ENCODE data around the gene STAT1. TPM values are rescaled to one million over a fixed set of nuclear protein-coding genes. Genes with fewer than 3 reads are reported as not detected.

Gene STAT1
- total RNA-seq, 1 experiment from 2014 or later, result 60.7 TPM

GRCh38 chr2:191006997-191007783, 6.8 kb downstream of the STAT1 start:
- Histone ChIP-seq H3K4me1 (ENCODE audit: control insufficient read depth in 1 of 2, insufficient read depth in 2 of 2, low read length in 2 of 2) (no peaks in the 10 kb centered on the region), H3K36me3 (ENCODE audit: control insufficient read depth in 1 of 2, insufficient read depth in 2 of 2, low read length in 2 of 2) (peaks cover 63 to 64% of the 10 kb centered on the region in 2 experiments), H2AFZ (ENCODE audit: low read depth, low read length, poor library complexity, severe bottlenecking) (no peak overlapping the region), H3K9me3 (ENCODE audit: control insufficient read depth in 1 of 2, insufficient read depth in 1 of 2, low read depth in 1 of 2, low read length in 2 of 2) (no peaks in the 10 kb centered on the region), H3K27me3 (ENCODE audit: insufficient read depth, low read length) (no peaks in the 10 kb centered on the region), H3K27ac (ENCODE audit: low read depth, low read length) (no peak overlapping the region), H3K9me2 (ENCODE audit: insufficient read depth) (no peaks in the 10 kb centered on the region), H3K4me2 (ENCODE audit: low read length) (no peak overlapping the region), H4K20me1 (ENCODE audit: insufficient read depth) (no peaks in the 10 kb centered on the region), H3K9ac (ENCODE audit: low read length) (no peak overlapping the region), H3K79me2 (ENCODE audit: insufficient read depth, low read length) (peaks cover 20% of the 10 kb centered on the region), H3K4me3 (replicated peaks in 1 of 2; ENCODE audit: low read depth in 1 of 2, low read length in 2 of 2) (no peak overlapping the region)
- intact Hi-C loops (cut with micrococcal nuclease), result no loop called here
- ATAC-seq (no peak), DNase-seq (ENCODE audit: low read depth, low spot score) (no peak)
- ChIA-PET RAD21 (ENCODE audit: low non-redundant PET in 1 of 2, low total read pairs in 2 of 2, uncharacterized antibody in 2 of 2, unreplicated experiment in 2 of 2) (no interaction called here), POLR2A (no interaction called here), CTCF (no interaction called here)
- BruUV-seq (replicated peaks), result no TSS peak
- TF ChIP-seq YY1 (IDR thresholded peaks at IDR 0.05; ENCODE audit: extremely low read depth, insufficient replicate concordance, low read depth, low read length), result no peak
- no peak for TF ChIP-seq SIN3A (IDR thresholded peaks at IDR 0.05; ENCODE audit: low read depth)
- TF ChIP-seq ZFX (IDR thresholded peaks at IDR 0.05), result no peak
- TF ChIP-seq ELF1 (IDR thresholded peaks at IDR 0.05; ENCODE audit: borderline replicate concordance, low read depth), result no peak
- TF ChIP-seq EZH2 (IDR thresholded peaks at IDR 0.05), result no peak
- TF ChIP-seq CEBPB (IDR thresholded peaks at IDR 0.05; ENCODE audit: low read depth), result no peak
- TF ChIP-seq ATF3 (IDR thresholded peaks at IDR 0.05), result no peak
- no peak for TF ChIP-seq SP1 (IDR thresholded peaks at IDR 0.05; ENCODE audit: low read depth)
- no peak for TF ChIP-seq EGR1 (IDR thresholded peaks at IDR 0.05; ENCODE audit: low read depth)
- no peak for TF ChIP-seq ZBTB33 (IDR thresholded peaks at IDR 0.05; ENCODE audit: extremely low read depth, insufficient replicate concordance, low read length)
- no peak for TF ChIP-seq CBX3 (IDR thresholded peaks at IDR 0.05; ENCODE audit: low read depth)
- no peak for TF ChIP-seq POLR2A (IDR thresholded peaks at IDR 0.05; ENCODE audit: borderline replicate concordance, extremely low read depth, insufficient read depth, insufficient read length)
- TF ChIP-seq ZNF274 (IDR thresholded peaks at IDR 0.05; ENCODE audit: low read depth, low read length), result no peak

Data from HCT116 (cell line).